Motor neuron (in vitro differentiated cells): ENCODE data around the gene USP6. TPM values are rescaled to one million over a fixed set of nuclear protein-coding genes. Genes with fewer than 3 reads are reported as not detected.
"Not testable (repeated sequence)": the region's sequence is repeated elsewhere in the genome, so short reads cannot be mapped to it uniquely, and the experiment has no call there.

Experiments
- ATAC-seq, 8 experiments: fragments of 200-7000 bp; cut with Tn5 transposase; replicated peaks in 6 of 8; 2 replicates each; pipeline ENCODE4 v1.8.0; 2021; ENCODE audit warnings: mild to moderate bottlenecking in 8 of 8, moderate library complexity in 8 of 8
- H3K27ac ChIP-seq, 2 donors: fragments of 250-450 bp; sonication (Bioruptor Pico); 2 replicates each; pipeline ENCODE4 v1.9.0; 2021; ENCODE audit warnings: antibody characterized with exemption in 2 of 2, mild to moderate bottlenecking in 2 of 2, moderate library complexity in 1 of 2
- H3K4me1 ChIP-seq, 2 donors: fragments of 250-450 bp; sonication (Bioruptor Pico); replicated peaks in 1 of 2; 2 replicates each; pipeline ENCODE4 v1.6.1; 2021; ENCODE audit warnings: antibody characterized with exemption in 2 of 2, mild to moderate bottlenecking in 2 of 2, moderate library complexity in 1 of 2
- H3K4me3 ChIP-seq, 5 donors: fragments of 250-450 bp; sonication (Bioruptor Pico); 2 replicates each; pipeline ENCODE4 v1.9.0; 2021; ENCODE audit warnings: antibody characterized with exemption in 5 of 5, mild to moderate bottlenecking in 5 of 5, moderate library complexity in 4 of 5
- WGBS, 10 experiments: fragments of 450-650 bp; shearing (Covaris generic); methylation state at CpG; one replicate each; pipeline ENCODE4 v1.0.0; 2022; 5-methylcytosine and 5-hydroxymethylcytosine counted together
- in situ Hi-C, 9 experiments: fragments of 400-800 bp; cut with MboI; loops; one replicate each; pipeline ENCODE4 v1.15.0; 2021; ENCODE audit warnings: low sequenced_read_pairs in 9 of 9, low pct_unique_long_range_greater_than_20kb in 2 of 9; ENCODE audit not compliant: unreplicated experiment in 9 of 9
- total RNA-seq, 8 experiments: library from RNA; unstranded; fragments of 300-600 nt; gene quantifications; 2 replicates each; pipeline versions ENCODE4 v1.2.3 to v1.2.4, GENCODE V29; 2022

USP6 gene
- total RNA-seq, 8 experiments from 2014 or later: 0.17 to 1.00 (median 0.47) TPM

GRCh38 chr17:5099271-5099670, 16.6 kb upstream of the USP6 start:
- H3K4me1 ChIP-seq: no peaks in the 10 kb centered on the region
- H3K27ac ChIP-seq: no peak overlapping the region
- ATAC-seq: no peak
- WGBS, 10 experiments: 0 to 100% (median 83%) methylated on average over 1 to 5 of the region's 5 CpGs; no CpG with 5 or more reads in 1 of the 10 experiments
- in situ Hi-C loops: no loop called here
- H3K4me3 ChIP-seq: no peak overlapping the region

DNA sequence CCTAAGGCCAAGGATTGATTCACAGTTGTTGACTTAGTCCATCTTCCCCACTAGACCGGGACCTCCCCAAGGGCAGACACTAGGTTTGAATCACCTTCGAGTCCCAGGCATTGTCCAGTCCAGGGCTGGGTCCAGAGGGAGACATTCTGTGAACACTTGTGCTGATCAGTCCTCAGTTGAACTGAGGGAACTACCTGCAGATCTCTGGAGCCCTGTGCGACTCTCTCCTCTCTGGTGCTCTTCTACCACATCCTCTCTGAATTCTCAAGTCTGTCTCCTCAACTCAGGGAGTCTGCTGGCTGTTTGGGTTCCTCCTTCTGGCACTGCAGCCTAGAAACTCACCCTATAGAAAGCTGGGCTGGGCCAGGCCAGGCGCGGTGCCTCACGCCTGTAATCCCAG, 15.0 kb upstream of the USP6 start:
- WGBS, 10 experiments: 88% methylated on average over 4 of the region's 6 CpGs; no CpG with 5 or more reads in 9 of the 10 experiments
- H3K4me3 ChIP-seq: no peak overlapping the region
- H3K27ac ChIP-seq: no peak overlapping the region
- H3K4me1 ChIP-seq: no peaks in the 10 kb centered on the region
- no peak for ATAC-seq
- in situ Hi-C loops: no loop called here

GRCh38 chr17:5110816-5111215, 5.0 kb upstream of the USP6 start:
- in situ Hi-C loops: no loop called here
- no peak overlapping the region for H3K27ac ChIP-seq
- ATAC-seq: no peak
- H3K4me1 ChIP-seq: peaks cover 5 to 12% of the 10 kb centered on the region in 2 donors
- peak overlapping the region; percentile 64 to 96 (median 86) for H3K4me3 ChIP-seq
- WGBS, 10 experiments: 0 to 41% (median 19%) methylated on average over 1 to 8 of the region's 8 CpGs

- Histone ChIP-seq H3K27ac (peak within 1 kb of the TSS; percentile 24 to 67), H3K4me3 (peak within 1 kb of the TSS; percentile 64 to 96 (median 86)), H3K4me1 (peaks cover 5 to 12% of the 10 kb centered on the region in 2 donors)
- ATAC-seq: peak; percentile 89 to 98 (median 98)
- WGBS, 10 experiments: 0 to 10% (median 0%) methylated on average over 2 to 16 of the region's 69 CpGs; no CpG with 5 or more reads in 4 of the 10 experiments
- in situ Hi-C loops: no loop called here
These were observed 4.2 kb upstream of the USP6 start, which contains the start of gene ZNF232 for GRCh38 chr17:5111402-5112204. TSS of gene ZNF232 (minus strand) at chr17:5111878. CDS start at chr17:5111822, 56 bp downstream.

- Histone ChIP-seq H3K4me3 (no peak overlapping the region), H3K4me1 (peaks cover 0 to 4% of the 10 kb centered on the region in 2 donors), H3K27ac (no peak overlapping the region)
- in situ Hi-C loops: no loop called here
- ATAC-seq: no peak
- 17 to 100% (median 65%) methylated on average over 1 to 5 of the region's 6 CpGs; no CpG with 5 or more reads in 2 of the 10 experiments for WGBS, 10 experiments
These were observed 2.4 kb downstream of the USP6 start for GRCh38 chr17:5118219-5118618.

GRCh38 chr17:5120036-5120435, 4.2 kb downstream of the USP6 start:
- no peak for ATAC-seq
- no peak overlapping the region for H3K27ac ChIP-seq
- in situ Hi-C loops: no loop called here
- WGBS, 10 experiments: 78% methylated on average over 4 of the region's 7 CpGs; no CpG with 5 or more reads in 9 of the 10 experiments
- no peak overlapping the region for H3K4me3 ChIP-seq
- H3K4me1 ChIP-seq: peaks cover 0 to 4% of the 10 kb centered on the region in 2 donors

GRCh38 chr17:5120436-5121185, 4.8 kb downstream of the USP6 start:
- WGBS, 10 experiments: 40 to 100% (median 78%) methylated on average over 1 to 2 of the region's 6 CpGs; no CpG with 5 or more reads in 6 of the 10 experiments
- ATAC-seq, in situ Hi-C loops, H3K4me3 ChIP-seq, H3K4me1 ChIP-seq, H3K27ac ChIP-seq: not testable (repeated sequence)

DNA sequence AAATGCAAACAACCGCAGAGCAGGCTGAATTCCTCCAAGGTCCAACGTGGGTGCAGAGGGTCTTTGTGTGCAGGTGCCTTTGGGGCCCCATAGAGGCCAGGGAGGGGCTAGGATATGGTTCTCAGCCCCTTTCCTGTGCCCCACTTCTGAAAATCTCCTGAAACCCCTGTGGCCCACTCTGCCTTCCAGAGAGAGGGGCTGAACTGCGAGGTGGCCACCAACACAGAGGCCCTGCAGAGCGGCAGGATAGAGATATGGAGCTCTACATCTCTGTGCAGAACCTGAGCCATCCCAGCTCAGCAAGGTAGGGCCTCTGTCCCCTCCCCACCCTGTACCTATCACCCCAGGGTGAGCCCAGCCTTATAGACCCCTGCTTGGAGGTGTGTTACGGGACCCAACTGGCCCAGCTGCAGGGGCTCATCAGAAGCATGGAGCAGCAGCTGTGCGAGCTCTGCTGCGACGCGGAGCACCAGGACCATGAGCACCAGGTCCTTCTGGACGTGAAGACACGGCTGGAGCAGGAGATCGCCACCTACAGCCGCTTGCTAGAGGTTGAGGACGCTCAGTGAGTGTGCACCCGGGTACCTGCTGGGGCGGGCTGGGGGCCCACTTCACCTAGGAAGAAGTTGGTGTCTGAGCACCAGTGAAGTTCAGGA, 5.5 kb downstream of the USP6 start:
- ATAC-seq: no peak
- Histone ChIP-seq H3K4me1 (peaks cover 0 to 4% of the 10 kb centered on the region in 2 donors), H3K27ac (no peak overlapping the region), H3K4me3 (no peak overlapping the region)
- WGBS, 10 experiments: 30 to 80% (median 57%) methylated on average over 2 to 5 of the region's 16 CpGs; no CpG with 5 or more reads in 7 of the 10 experiments
- in situ Hi-C loops: no loop called here

DNA sequence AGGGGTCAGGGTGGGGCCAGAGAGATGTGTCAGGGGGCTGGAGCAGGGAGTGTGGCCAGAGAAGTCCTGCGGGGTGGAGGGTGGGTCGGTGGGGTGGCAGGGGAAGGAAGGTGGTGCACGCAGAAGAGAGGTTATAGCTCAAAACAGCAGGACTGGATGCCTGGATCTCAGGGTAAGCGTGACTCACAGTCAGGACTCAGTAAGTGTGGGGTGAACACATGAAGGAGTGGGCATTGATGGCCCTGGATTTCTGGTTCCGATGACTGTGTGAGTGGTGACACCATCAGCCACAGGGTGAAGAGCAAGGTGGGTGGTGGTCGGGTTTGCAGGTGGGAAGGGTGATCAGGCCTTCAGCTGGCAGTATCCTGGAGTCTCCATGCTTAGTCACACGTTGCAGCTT, 6.2 kb downstream of the USP6 start:
- peak in 4 of 8 experiments; percentile 3 to 16 (median 5) for ATAC-seq
- WGBS, 10 experiments: 0 to 100% (median 60%) methylated on average over 1 of the region's 7 CpGs; no CpG with 5 or more reads in 7 of the 10 experiments
- H3K4me3 ChIP-seq: peak overlapping the region in 3 of 5 donors; percentile 29 to 36 (median 34)
- in situ Hi-C loops, H3K27ac ChIP-seq, H3K4me1 ChIP-seq: not testable (repeated sequence)

GRCh38 chr17:5122586-5123342, 6.9 kb downstream of the USP6 start:
- ATAC-seq: peak; percentile 75 to 89 (median 78)
- Histone ChIP-seq H3K4me3 (peak overlapping the region; percentile 5 to 36 (median 29)), H3K4me1 (peaks cover 0 to 4% of the 10 kb centered on the region in 2 donors), H3K27ac (no peak overlapping the region)
- WGBS, 10 experiments: no CpG with 5 or more reads among the region's 75 CpGs
- in situ Hi-C loops: no loop called here

- no peak overlapping the region for H3K27ac ChIP-seq
- H3K4me1 ChIP-seq: peaks cover 0 to 4% of the 10 kb centered on the region in 2 donors
- H3K4me3 ChIP-seq: peak overlapping the region in 2 of 5 donors; percentile 34 to 36
- in situ Hi-C loops: no loop called here
- peak in 4 of 8 experiments; percentile 9 to 33 (median 22) for ATAC-seq
- 30 to 100% (median 88%) methylated on average over 2 to 11 of the region's 53 CpGs; no CpG with 5 or more reads in 4 of the 10 experiments for WGBS, 10 experiments
These were observed 7.7 kb downstream of the USP6 start for GRCh38 chr17:5123343-5124124.
